Measurements from ENCODE around the gene TRPM3.

GRCh38 chr9:71003346-71003745, 118.1 kb downstream of the TRPM3 start:
- TF ChIP-seq CTCF (conservative IDR thresholded peaks at IDR 0.05 in 1 of 2, IDR thresholded peaks at IDR 0.05 in 1 of 2; ENCODE audit: extremely low read depth in 1 of 2, insufficient read depth in 1 of 2, low read depth in 1 of 2, low read length in 2 of 2) (no peak), EZH2 (IDR thresholded peaks at IDR 0.05; ENCODE audit: borderline replicate concordance, low read length) (no peak)
